Suprapubic skin (tissue), 4 donors: Measurements from ENCODE around the gene PPP2R2D. TPM values are rescaled to one million over a fixed set of nuclear protein-coding genes. Genes with fewer than 3 reads are reported as not detected.

Source experiments
- DNase-seq, 2 donors: peaks; one replicate each; pipeline ENCODE4 v3.0.0-alpha.2; 2019; ENCODE audit warnings: low spot score in 2 of 2
- H3K27ac ChIP-seq: fragments of 200-600 bp; sonication (generic); one replicate; pipeline ENCODE4 v1.5.1; 2019
- H3K27me3 ChIP-seq: fragments of 200-600 bp; sonication (generic); one replicate; pipeline ENCODE4 v1.5.1; 2019
- H3K36me3 ChIP-seq: fragments of 200-600 bp; sonication (generic); one replicate; pipeline ENCODE4 v1.5.1; 2019
- H3K4me1 ChIP-seq: fragments of 200-600 bp; sonication (generic); one replicate; pipeline ENCODE4 v1.5.1; 2019
- H3K4me3 ChIP-seq: fragments of 200-600 bp; sonication (generic); one replicate; pipeline ENCODE4 v1.5.1; 2019; ENCODE audit warnings: mild to moderate bottlenecking
- H3K9me3 ChIP-seq: fragments of 200-600 bp; sonication (generic); one replicate; pipeline ENCODE4 v1.5.1; 2019
- CTCF ChIP-seq, 2 donors: fragments of 200-600 bp in 1 of 2; fragments of 450-650 bp in 1 of 2; sonication (generic) in 1 of 2; IDR thresholded peaks; one replicate each; pipeline ENCODE4 v1.5.1; 2016 to 2019; ENCODE audit warnings: antibody characterized with exemption in 2 of 2, mild to moderate bottlenecking in 1 of 2, moderate library complexity in 1 of 2
- EP300 ChIP-seq: sonication (generic); formaldehyde crosslinking; IDR thresholded peaks from one replicate; pipeline ENCODE4 v1.6.1; 2017; ENCODE audit warnings: antibody characterized with exemption
- POLR2A ChIP-seq, 2 donors: fragments of 450-650 bp; IDR thresholded peaks; one replicate each; pipeline ENCODE4 v1.6.1; 2017; ENCODE audit warnings: antibody characterized with exemption in 2 of 2, mild to moderate bottlenecking in 2 of 2, moderate library complexity in 2 of 2
- POLR2AphosphoS5 ChIP-seq, 3 donors: sonication (generic); formaldehyde crosslinking; IDR thresholded peaks; one replicate each; pipeline ENCODE4 v1.6.1; 2017; ENCODE audit warnings: antibody characterized with exemption in 3 of 3
- WGBS: methylation state at CpG from one replicate; pipeline ENCODE4 v1.1.5; 2018; 5-methylcytosine and 5-hydroxymethylcytosine counted together
- total RNA-seq, 4 donors: library from RNA; depleted of rRNA; stranded (reverse); fragments of >200 nt; gene quantifications; one replicate each; pipeline ENCODE4 v1.1.0, GENCODE V29; 2016

The PPP2R2D gene
- total RNA-seq, 4 donors from 2014 or later = 22.6 to 67.2 (median 30.1) TPM

- H3K27me3 ChIP-seq = peaks cover 71% of the 10 kb centered on the region
- peak; percentile 54 to 60 for DNase-seq
Measured at GRCh38 chr10:131857156-131858117, 43.4 kb upstream of the PPP2R2D start.

GRCh38 chr10:131858118-131858515, 42.7 kb upstream of the PPP2R2D start:
- Histone ChIP-seq H3K27me3 (peaks cover 71% of the 10 kb centered on the region), H3K9me3 (no peaks in the 10 kb centered on the region), H3K4me1 (no peaks in the 10 kb centered on the region), H3K36me3 (no peaks in the 10 kb centered on the region), H3K4me3 (no peak overlapping the region), H3K27ac (no peak overlapping the region)
- TF ChIP-seq EP300 (no peak), CTCF (IDR thresholded peaks at IDR 0.05) (no peak), POLR2AphosphoS5 (IDR thresholded peaks at IDR 0.05) (no peak), POLR2A (IDR thresholded peaks at IDR 0.05) (no peak)
- DNase-seq = peak in 1 of 2 donors; percentile 67
- WGBS = 62% methylated on average over 7 of the region's 11 CpGs

More at GRCh38 chr10:131857156-131858117, 43.4 kb upstream of the PPP2R2D start:
- no peaks in the 10 kb centered on the region for H3K36me3 ChIP-seq
- TF ChIP-seq POLR2A (IDR thresholded peaks at IDR 0.05) (no peak), CTCF (IDR thresholded peaks at IDR 0.05) (no peak), EP300 (no peak), POLR2AphosphoS5 (IDR thresholded peaks at IDR 0.05) (no peak)
- no peaks in the 10 kb centered on the region for H3K4me1 ChIP-seq
- H3K9me3 ChIP-seq = no peaks in the 10 kb centered on the region
- no peak overlapping the region for H3K4me3 ChIP-seq
- WGBS = 83% methylated on average over 20 of the region's 33 CpGs
- no peak overlapping the region for H3K27ac ChIP-seq

- TF ChIP-seq CTCF (IDR thresholded peaks at IDR 0.05) = no peak
- no peak for TF ChIP-seq POLR2AphosphoS5 (IDR thresholded peaks at IDR 0.05)
- no peak for TF ChIP-seq EP300
- TF ChIP-seq POLR2A (IDR thresholded peaks at IDR 0.05) = no peak
- no peak overlapping the region for H3K4me3 ChIP-seq
- no peaks in the 10 kb centered on the region for H3K4me1 ChIP-seq
- H3K27me3 ChIP-seq = peaks cover 68% of the 10 kb centered on the region
- DNase-seq = peak in 1 of 2 donors; percentile 67
- no peaks in the 10 kb centered on the region for H3K36me3 ChIP-seq
- H3K27ac ChIP-seq = no peak overlapping the region
- WGBS = 81% methylated on average over 25 of the region's 35 CpGs
- no peaks in the 10 kb centered on the region for H3K9me3 ChIP-seq
Measured at GRCh38 chr10:131858583-131859340, 42.0 kb upstream of the PPP2R2D start.

GRCh38 chr10:131859341-131860020, 41.3 kb upstream of the PPP2R2D start:
- H3K9me3 ChIP-seq = no peaks in the 10 kb centered on the region
- no peaks in the 10 kb centered on the region for H3K4me1 ChIP-seq
- DNase-seq = peak in 1 of 2 donors; percentile 56
- no peaks in the 10 kb centered on the region for H3K36me3 ChIP-seq
- 60% methylated on average over 8 of the region's 9 CpGs for WGBS
- TF ChIP-seq POLR2AphosphoS5 (IDR thresholded peaks at IDR 0.05) = no peak
- no peak for TF ChIP-seq EP300
- no peak for TF ChIP-seq POLR2A (IDR thresholded peaks at IDR 0.05)
- no peak for TF ChIP-seq CTCF (IDR thresholded peaks at IDR 0.05)
- H3K4me3 ChIP-seq = no peak overlapping the region
- peaks cover 67% of the 10 kb centered on the region for H3K27me3 ChIP-seq
- H3K27ac ChIP-seq = no peak overlapping the region
